GM18907 (cell line): Measurements from ENCODE around the gene IL11RA.

ENCODE experiments used
- ATAC-seq: cut with Tn5 transposase; IDR thresholded peaks from one replicate; pipeline ENCODE4 v1.9.1; 2021; ENCODE audit warnings: mild to moderate bottlenecking, moderate library complexity; ENCODE audit not compliant: unreplicated experiment

The IL11RA gene

GRCh38 chr9:34652602-34653000 lies 616 bp downstream of the IL11RA start:
- no peak for ATAC-seq

GRCh38 chr9:34653151-34654072 lies 1.4 kb downstream of the IL11RA start:
- ATAC-seq: no peak

DNA sequence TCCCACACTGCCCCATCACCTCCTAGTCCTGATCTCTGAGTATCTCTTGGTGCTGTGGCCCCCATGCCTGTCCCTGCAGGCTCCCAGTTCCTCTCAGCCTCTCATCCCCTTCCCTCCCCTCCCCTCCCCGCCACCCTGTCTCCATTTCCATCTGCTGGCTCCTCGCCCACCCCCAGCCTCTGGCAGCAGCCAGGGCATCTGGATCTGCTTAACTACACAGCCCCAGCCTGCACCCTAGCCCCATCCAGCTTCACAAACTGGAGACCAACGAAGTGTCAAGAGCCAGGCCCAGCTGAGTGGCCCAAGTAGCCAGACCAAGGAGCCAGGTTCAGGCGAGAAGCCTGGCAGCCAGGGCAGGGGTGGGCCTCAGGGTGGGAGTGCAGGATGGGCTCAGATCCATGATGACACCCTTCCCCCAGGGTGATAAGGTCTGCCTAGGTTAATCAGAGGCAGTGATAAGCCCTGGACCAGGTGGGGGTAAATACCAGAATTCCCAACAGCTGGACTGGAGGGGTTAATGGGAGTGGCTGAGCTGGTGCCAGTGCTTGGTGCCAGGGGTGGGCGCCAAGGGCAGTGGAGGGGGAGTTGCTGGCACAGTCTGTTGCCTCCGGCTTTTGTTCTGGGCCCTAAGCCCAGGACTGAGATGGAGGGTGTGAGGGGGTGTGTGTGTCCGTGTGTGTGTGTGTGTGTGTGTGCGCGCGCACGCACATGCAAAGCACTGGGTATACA lies 2.5 kb downstream of the IL11RA start:
- no peak for ATAC-seq

GRCh38 chr9:34655394-34655793 lies 3.4 kb downstream of the IL11RA start:
- ATAC-seq: no peak

DNA sequence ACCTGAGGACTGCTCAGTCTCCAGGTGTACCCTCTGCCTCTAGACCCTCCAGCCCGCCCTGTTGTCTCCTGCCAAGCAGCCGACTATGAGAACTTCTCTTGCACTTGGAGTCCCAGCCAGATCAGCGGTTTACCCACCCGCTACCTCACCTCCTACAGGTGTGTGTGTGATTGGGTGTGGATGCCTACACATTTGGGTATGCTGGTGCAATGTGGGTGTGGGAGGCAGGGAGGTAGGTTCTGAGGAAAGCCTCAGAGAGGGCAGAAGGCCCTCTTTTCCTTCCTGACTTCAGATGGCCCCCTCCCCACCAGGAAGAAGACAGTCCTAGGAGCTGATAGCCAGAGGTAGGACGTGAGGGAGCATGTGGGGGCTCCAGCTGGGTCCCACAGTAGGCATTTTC lies 5.0 kb downstream of the IL11RA start:
- ATAC-seq: no peak

GRCh38 chr9:34658461-34658860 lies 6.5 kb downstream of the IL11RA start:
- no peak for ATAC-seq

- no peak for ATAC-seq
Measured at GRCh38 chr9:34659592-34660253, 7.7 kb downstream of the IL11RA start.

DNA sequence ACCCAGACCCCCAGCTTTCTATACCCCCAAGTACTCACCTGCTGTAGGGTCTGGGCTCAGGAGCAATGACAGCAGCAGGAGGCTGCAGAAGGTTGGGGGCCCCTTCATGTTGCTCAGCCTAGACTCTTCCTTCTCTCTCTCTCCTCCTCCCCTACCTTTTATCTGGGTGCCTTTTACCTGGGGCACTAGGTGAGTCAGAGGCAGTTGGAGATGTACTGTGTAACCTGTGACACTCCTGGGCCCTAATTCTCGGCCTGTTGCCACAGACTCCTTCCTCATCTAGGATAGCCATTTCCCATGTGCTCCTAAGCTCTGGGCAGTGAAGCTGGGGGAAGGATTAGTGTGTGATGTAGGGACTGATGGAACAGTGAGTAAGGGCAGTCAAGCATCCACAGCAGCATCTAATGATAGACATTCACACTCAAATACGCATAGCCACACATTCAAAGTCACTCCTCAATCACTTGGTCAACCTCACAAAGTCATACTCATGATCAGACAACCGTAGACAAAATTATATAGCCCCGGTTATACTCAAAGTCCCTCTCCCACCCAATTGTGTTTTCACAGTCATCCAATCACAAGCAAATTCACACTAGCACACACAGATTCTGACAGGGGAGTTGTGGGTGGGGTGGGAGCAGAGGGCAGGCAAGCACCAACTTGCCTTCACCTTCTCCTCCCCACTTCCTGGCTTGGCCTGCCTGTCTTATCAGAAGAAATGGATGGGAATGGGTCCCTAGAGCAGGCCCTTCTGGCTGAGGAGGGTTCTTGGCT lies 10.7 kb downstream of the IL11RA start, which contains the start of gene CCL27:
CCL27 (minus strand) TSS at position 132 of the 777 bp plus-strand sequence; CDS start at position 108, 24 bp downstream.
- no peak for ATAC-seq

DNA sequence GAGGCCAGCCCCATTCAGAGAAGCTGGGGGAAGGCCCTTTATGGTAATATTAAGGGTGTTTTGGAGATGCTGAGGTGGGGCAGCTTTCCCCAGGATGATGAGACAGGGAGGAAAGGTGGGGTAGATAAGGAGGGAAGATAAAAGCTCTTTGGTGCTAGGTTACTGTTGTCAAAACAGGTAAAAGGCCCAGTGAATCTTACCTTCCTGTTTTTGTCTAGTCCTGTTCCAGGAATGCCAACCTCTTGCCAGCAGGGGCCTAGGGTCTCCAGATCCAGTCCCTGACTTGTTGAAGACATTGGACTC lies 11.3 kb downstream of the IL11RA start:
- no peak for ATAC-seq

- peak; percentile 40 for ATAC-seq
Measured at GRCh38 chr9:34664281-34665066, 12.5 kb downstream of the IL11RA start.

- ATAC-seq: peak; percentile 25
Measured at GRCh38 chr9:34665067-34665380, 13.0 kb downstream of the IL11RA start.

- peak; percentile 68 for ATAC-seq
Measured at GRCh38 chr9:34665381-34666250, 13.6 kb downstream of the IL11RA start.

DNA sequence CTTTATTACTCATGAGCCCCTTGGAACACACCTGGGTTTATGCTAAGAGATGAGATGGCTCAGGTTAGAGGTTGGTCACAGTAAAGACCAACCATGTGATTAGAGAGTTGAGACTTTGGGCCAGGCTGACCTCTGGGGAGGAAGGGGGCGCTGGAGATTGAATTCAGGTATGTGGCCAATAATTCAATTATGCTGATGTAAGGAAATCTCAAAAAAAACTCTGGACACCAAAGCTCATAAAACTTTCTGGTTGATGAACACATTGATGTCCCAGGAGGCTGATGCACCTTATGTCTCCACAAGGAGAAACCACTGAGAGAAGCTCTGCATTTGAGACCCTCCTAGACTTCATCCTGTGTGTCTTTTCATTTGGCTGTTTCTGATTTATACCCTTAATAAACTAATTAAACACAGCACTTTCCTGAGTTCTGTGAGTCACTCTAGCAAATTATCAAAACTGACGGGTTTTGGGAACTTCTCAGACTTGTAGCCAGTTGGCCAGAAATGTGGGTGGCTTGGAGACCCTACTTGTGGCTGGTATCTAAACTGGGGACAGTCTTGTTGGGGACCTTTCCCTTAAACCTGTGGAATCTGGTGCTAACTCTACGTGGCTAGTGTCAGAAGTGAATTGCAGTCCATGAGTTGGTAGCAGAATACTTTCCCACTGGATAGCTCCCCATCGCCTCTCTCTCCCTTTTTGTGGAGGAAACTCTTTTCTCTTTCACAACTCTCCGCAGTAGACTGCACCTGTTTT lies 18.0 kb downstream of the IL11RA start:
- ATAC-seq: no peak

DNA sequence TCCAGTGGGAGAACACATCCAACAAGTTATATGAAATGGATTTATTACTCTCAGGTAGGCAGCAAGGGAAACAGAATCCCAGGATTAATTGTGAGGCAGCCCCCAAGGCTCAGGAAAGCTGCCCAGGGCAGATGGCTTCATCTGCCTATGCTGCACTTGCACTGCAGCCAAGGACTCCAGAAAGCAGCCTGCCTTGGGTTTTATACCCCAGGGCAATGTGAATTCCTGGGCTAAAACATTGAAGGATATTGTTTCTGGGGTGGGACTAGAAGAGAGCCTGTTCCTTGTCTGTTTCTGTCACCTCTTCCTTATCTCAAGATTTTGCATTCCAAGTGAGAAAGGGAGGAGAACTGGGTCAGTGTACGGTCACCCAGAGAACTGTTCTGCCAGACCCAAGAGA lies 19.3 kb downstream of the IL11RA start:
- no peak for ATAC-seq

DNA sequence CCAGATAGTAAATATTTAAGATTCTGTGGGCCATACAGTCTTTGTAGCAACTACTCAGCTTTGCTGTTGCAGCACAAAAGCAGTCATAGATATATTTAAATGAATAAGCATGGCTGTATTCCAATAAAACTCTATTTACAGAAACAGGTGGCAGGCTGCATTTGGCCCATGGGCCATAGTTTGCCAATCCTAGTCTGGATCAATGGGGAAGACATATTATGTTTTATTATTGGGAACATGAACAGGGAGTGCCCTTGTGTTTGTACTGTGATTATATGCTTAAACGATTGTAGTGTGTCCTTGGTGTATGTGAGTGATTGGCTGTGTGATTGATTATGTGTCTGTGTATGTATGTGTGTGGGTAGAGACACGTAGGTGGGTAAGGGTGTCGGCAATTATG lies 22.5 kb downstream of the IL11RA start:
- no peak for ATAC-seq

DNA sequence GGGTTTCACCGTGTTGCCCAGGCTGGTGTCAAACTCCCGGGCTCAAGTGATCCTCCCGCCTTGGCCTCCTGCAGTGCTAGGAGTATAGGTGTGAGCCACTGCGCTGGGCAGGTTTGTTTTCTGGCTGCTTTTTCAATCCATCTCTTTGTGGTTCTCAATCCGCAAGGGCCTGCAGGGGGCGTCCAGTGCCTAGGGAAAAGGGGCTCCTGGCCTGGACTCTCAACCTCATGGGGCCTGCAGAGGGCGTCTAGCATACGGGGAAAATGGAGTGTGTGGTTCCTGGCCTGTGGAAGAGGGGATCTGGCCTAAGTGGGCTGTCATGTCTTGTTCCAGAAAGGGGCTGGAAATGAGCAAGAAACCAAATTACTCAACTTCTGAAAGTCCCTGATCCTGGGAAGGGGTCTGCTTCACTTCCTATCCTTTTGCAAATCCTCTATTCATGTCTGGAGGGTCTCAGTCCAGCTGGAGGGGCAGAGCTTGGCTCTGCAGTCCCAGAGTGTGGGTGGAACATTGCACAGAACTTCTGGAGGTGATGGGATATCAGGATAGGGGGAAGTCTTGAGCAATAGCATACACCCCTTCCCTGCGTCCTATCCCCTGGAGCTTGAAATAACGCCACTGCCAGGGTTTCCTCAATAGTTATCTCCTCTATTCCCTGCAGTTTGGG lies 23.2 kb downstream of the IL11RA start:
- ATAC-seq: no peak

DNA sequence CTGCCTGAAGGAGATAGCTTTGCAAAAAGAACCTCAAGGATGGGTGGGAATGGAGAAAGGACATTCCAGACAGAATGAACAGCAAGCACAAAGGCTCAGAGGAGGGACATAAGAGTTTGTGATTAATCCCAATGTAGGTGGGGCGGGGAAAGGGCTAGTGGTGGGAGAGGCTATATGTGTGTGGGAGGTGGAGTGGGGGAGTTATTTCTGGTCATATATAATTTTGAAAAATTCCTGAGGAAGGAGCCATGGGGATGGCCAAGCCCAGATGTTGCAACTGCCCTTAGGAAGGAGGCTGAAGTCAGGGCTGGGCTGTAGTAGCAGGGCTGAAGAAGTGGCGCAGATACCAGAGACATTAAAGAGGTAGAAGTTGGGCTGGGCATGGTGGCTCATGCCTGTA lies 23.9 kb downstream of the IL11RA start:
- ATAC-seq: no peak

DNA sequence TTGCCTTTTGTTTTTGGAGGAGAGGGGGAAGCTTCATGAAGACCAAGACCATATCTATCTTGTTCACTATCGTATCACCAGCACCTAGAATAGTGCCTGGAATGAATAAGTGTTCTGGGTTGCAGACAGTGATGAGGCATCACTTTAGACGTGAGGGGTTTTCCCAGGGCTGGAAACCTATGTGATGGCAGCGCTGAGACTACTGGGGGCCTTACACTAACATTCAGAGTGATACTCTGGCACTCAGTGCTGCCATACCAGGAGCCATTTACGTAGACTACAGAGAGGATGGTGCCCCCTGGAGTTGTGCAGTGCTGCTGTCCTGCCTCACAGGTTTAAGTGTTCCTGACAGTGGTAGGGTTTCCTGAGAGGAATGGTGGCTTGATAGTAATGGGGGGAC lies 32.2 kb downstream of the IL11RA start:
- ATAC-seq: no peak
